GM19035 (cell line): Measurements from ENCODE around the gene ZMAT5.

ENCODE experiments used
- ATAC-seq: cut with Tn5 transposase; IDR thresholded peaks from one replicate; pipeline ENCODE4 v1.9.1; 2021; ENCODE audit not compliant: unreplicated experiment

ZMAT5 gene

DNA sequence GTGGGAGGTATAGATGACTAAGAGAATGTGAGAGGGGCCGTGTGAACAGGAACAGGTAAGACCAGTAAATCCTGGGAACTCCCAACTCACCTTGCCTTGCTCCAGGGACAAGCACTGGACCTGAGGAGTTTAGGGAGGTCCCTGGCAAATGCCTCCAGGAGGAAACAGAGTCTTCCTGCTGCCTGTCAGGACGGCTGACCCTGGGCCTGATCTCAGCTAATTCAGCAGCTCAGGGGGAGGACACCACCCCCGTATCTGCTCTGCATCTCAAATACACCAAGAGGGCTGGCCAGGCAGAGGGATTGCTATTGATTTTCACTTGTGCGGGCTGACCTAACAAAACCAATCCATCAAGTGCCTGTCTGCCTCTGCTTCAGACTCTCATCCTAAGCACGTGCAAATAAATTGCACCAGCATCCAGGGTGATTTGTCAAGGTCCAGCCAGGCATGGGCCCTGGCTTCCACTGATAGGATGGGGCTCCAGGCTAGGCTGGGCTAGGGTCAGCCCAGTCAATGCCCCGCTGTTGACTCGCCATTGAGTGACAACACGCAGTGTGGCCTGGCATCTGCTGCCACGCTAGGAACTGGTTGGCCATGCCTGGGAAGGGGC is 20.7 kb upstream of the ZMAT5 start:
- no peak for ATAC-seq

DNA sequence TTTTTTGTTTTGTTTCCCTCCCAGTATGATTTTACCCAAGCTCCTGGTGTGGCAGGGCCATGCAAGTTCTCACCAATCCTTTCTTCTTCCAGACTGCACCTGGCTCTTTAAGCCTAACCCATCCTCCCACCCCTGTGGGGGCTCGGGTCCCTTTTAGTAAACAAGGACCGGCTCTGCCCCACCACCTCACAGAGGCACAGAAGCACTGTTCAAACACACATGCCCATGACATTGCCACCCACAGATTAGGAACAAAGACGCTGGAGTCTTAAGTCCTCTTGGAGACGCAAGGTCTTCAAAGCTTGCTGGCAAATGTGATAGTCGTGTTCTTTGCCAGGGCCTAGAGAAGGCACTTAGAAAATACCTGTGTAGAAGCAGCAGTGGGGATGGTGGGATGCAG is 19.2 kb upstream of the ZMAT5 start:
- no peak for ATAC-seq

DNA sequence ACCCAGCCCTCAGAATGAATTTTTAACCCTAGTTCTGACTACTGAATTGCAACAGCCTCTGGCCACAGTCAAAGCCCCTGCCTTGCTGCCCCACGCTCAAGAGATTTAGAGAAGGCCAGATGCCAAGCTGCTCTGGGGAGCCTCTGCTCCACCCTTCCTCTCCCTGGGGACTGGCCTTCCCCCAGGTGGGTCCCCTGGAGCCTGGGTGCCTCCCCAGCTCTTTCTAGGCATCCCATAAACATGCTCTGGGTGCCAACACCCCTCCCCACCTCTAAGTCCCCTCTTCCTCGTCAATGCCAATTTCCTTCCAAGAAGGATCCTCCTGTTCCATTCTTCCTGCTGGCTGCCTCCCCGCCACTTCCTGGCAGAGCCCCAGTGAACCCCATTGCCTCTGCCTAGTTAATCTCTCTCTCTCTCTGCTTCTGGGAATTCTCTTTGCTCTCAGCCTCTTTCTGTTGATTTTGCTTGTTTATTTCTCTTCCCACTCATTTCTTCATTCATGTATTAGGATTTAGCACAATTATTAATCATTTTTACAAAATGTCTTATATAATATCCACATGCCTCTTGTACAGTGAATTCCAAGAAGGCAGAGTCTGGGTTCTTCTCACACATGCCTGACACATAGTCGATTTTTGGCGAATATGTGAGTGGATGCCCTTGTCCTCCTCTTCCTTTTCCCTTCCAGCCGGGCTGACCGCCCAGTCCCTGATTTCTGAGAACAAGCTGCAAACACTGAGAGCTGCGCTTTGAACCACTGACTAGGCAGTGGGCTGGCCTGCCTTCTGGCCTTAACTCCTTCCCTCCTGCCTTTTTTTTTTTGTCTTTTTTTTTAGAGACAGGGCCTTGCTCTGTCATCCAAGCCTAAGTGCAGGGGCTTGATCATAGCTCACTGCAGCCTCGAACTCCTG is 17.9 kb upstream of the ZMAT5 start:
- ATAC-seq: no peak

DNA sequence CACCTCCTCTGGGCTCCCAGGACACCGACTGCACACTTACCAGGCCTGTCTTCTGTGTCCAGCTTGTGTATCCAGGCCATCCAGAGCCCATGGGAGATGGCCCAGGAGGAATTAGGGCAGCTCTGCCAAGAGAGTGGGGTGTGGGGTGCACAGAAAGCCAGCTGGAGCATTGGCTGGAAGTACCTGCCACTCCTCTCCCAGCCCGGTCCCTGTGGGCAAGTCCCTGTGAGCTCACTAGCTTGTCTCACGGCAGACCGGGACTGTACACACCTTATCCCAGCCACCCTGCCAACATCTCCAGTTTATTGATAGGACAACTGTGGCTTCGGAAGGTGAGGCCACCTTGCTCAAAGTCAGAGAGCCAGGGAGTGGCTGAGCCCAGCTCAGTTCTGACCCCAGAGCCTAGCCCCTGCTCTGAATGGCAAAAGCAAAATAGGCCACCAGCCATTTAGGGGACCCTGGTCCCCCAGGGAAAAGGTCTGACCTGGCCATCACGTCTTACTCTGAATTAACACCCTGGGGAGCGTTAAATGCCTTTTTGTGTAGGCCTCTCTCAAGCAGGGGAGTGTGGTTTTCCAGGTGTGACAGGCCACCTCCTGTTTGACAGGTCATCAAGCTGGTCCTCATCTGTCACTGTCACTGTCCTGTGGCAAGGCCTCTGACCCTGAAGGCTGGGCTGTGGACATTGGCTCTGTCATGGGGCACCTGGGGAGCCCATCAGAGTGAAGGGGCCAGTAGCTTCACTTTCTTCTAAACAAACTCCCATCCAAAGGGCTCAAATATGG is 15.4 kb upstream of the ZMAT5 start:
- ATAC-seq: no peak

DNA sequence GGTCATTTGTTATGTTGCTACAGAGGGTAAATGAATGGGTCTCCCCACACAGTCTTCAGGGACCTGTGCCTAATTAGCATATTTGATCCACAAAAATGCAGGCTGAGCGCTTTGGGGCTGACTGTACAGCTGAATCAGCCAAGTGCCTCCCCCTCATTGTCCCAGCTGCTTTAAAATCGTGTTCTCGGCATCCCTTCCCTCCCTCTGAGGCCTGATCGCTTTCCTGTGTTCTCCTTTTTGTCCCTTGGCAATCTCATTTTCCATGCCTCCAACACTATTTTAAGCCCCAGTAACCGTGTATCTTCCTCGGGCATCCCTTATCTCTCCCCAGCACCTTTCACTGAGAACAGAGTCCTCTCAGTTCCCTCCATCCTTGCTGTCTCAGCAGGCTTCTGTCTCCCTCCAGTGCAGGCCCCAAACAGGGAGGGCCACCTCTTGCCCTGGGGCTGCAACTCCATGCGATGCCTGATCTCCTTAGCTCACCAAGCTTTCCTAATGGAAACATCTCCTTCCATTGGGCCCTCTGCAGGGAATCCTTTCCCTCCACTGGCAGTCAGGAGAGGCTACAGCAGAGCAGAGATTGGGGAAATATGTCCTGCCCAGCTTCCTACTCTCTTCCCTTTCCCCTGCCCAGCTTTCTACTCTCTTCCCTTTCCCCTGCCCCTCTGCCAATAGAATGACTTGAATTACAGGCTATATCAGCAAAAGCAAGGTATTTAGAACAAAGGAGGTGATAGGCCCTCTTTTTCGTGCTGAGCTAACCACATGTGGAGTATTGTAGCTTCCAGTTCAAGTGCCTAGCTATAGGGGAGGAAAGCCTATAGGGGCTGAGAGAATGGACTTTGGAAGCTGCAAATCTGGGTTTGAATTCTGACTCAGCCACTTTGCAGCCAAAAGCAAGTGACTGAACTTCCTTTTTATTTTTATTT is 14.2 kb upstream of the ZMAT5 start:
- no peak for ATAC-seq

DNA sequence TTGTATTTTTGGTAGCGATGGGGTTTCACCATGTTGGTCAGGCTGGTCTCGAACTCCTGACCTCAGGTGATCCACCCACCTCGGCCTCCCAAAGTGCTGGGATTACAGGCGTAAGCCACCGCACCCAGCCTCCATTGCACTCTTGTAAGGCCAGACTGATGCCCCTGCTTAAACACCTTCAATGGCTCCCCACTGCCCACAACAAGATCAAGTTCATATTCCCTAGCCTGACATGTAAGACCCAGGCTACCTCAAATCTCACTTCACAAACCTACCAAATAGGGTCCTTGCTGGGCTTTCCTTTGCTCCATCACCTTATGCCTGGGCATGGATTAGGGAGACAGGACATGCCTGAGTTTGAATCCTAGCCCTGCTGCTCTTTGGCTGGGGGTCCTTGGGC is 13.4 kb upstream of the ZMAT5 start:
- ATAC-seq: no peak

DNA sequence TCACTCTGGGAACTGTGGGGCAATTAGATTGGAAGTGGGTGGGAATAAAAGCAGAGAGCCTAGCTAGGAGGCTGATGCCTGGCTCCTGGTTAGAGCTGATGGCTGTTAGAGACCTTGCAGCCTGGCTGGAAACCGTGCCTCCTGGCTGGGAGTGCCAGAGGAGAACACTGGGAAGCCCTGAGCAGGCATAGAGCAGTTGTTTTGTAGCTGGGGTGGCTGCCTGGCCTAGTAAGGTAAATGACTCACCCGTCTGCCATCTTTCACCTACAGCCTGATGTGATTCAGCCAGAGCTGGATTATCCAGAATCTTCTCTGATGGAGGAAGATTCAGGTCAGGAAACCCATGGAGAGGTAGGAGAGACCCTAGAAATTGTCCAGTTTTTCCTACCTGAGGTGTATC is 6.4 kb upstream of the ZMAT5 start:
- no peak for ATAC-seq

DNA sequence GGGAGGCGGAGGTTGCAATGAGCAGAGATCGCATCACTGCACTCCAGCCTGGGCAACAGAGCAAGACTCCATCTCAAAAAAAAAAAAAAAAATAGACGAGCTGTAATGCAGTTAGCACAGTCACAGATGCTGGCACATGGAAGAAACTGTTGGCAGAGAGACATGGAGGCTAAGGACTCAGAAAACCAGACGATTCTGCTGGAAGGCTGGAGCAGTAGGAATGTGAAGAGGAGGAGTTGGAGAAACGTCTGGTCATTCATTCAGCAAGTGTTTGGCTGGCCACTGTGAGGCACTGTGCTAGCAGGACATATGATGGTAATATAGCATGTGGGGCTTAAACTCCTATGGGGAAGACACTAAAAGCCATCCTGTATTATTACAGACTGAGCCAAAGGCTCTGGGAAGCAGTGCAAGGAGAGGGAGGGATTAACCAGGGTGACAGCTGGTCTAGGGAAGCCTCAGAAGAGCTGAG is 5.4 kb upstream of the ZMAT5 start:
- no peak for ATAC-seq

DNA sequence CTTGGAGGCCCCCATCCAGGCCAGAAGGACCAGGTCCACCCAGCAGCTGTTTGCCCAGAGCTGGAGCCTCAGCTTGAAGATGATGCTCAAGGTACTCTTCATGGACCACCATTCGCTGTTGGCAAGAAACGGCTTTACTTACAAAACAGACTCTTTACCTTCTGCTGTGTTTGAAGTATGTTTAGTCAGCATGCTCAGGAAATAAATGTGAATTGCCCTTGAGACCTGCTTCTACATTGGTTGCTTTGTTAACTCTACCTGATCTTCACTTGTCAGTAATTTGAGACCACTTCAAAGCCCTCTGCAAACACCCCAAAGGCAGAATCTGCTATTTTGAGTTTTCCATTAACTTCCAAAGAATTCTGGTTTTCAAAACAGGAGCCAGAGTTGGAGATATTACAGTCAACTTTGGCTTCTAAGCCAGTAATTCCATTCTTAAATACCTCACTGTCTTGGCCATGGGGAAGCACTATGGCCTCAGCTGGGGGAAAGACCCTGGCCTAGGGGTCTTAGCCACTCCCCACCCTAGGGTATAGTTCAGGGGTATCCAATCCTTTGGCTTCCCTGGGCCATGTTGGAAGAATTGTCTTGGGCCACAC is 3.0 kb upstream of the ZMAT5 start:
- no peak for ATAC-seq

DNA sequence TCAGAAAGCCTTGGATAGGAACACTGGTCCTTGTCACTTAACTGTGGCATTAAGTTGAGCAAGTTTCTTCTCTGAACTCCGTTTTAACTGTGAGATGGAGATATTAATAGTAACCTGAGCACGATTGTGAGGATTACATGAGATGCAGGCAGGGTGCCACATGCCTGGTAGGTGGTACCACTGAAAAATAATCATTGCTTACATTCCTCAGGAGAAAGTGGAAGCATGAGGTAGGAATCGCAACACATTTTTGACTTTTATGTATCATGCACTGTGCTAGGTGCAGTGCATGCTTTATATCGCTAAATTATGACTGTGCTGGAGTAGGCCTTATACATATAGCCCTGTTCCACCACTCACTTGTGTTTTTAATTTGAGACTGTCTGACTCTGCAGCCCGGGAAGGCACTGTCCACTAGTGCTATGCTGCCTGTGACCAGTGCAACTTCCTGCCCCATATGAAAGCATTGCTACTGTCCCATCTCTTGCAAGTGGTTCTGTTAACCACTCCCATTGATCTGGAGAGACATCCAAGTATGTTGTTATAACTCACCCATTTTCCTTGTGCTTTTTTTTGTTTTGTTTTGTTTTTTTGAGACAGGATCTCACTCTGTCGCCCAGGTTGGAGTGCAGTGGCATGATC is 1.4 kb upstream of the ZMAT5 start:
- no peak for ATAC-seq

DNA sequence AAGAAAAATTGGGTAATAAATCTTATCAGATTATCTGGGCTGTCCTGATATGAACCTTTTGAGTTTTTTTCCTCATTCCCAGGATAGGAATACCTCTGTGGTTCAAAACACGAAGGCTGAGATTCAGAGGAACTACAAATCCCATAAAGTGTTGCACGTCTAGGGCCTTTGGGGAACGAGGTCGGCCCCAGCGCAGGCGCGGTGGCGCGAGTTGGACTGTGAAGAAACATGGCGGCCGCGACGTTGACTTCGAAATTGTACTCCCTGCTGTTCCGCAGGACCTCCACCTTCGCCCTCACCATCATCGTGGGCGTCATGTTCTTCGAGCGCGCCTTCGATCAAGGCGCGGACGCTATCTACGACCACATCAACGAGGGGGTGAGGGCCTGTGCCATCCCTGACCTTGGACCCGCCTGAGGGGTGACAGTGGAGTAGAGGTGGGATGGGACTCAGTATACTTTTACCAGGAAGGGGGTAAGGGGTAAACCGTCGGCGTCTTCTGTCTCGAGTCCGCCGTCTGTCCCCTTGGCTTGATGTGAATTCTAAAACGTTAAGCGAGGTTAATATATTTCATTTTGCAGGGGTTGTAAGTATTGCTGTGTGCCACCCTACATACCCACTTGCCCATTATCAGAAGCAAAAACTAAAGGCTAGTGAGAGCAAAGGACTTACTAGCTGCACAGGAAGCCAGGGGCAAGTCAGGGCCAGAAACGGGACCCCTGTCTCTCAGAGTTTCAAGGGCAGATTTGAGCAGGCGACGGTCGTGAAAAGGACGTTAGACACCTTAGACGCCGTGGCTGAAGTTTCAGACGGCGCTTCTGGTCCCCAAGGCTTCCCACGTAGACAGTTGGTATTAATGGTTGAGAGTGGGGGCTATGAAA is 604 bp upstream of the ZMAT5 start, which contains the start of gene UQCR10:
Gene UQCR10 (plus strand): TSS at position 199 of the 881 bp plus-strand sequence. CDS start 30 bp downstream, at position 229.
- peak; percentile 77 for ATAC-seq

DNA sequence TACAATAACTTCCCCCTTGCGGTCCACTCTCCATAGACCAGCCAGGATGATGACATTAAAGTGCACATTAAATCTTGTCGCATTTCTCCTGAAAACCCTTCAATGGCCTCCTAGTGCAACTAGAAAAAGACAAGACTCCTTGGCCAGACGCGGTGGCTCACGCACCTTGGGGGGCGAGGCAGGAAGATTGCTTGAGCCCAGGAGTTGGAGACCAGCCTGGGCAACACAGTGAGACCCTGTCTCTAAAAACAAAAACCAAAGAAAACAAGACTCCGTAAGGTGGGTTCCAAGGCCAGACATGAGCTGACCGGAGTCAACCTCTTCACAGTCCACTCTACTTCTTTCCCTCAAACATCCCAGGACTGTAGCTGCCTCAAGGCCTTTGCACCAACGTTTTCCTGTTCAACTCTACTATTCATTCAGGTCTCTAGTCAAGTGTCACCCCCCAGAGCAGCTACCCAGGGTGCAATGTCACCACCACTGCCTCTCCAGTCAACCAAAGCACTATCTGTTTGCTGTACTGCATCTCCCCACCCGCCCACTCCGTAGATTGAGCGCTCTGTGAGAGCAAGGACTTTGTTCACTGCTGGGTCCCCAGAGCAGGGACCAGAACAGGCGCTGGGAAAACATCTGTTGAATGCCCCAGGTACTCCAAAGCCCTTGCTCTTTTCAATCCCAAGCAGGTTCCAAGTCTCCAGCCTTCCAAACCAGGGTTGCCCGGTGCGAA is 739 bp downstream of the ZMAT5 start:
- ATAC-seq: peak; percentile 6

DNA sequence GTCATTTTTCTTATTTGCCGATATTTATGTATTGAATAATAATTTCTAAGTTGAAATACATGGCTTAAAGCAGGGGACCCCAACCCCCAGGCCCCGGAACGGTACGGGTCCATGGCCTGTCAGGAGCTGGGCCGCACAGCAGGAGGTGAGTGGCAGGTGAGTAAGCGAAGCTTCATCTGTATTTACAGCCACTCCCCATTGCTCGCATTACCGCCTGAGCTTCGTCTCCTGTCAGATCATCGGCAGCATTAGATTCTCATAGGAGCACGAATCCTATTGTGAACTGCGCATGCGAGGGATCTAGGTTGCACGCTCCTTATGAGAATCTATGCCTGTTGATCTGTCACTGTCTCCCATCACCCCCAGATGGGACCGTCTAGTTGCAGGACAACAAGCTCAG is 4.5 kb downstream of the ZMAT5 start:
- ATAC-seq: no peak

DNA sequence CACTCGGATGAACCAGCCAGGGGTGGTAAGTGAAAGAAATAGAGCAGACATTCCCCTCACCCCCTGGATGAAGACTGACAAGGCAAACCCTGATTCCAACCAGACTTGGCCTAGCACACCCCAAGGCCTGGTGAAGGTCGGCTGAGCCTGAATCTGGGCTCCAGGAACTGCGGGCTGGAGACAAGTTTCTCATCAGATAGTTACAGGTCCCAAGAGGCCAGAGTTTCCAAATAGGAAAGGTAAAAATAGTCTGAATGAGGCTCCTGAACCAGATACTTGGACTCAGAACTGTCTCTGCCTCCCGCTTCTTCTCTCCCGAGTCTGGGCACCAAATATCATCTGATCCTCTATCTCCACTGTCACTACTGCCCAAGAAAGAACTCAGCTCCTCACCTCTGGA is 7.8 kb downstream of the ZMAT5 start:
- no peak for ATAC-seq

DNA sequence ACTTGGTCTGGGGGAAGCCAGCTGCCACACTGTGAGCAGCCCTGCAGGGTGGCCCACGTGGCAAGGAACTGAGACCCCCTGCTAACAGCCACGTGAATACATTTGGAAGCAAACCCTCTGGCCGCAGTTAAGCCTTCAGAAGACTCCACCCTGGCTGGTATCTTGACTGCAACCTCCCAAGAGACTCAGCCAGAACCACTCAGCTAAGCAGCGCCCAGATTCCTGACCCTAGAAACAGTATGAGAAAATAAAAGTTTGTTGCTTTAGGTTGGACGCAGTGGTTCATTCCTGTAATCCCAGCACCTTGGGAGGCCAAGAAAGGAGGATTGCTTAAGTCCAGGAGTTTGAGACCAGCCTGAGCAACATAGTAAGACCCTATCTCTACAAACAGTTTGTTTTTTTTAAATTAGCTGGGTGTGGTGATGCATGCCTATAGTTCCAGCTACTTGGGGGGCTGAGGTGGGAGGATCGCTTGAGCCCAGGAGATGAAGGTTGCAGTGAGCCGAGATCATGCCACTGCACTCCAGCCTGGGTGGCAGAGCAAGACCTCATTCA is 8.7 kb downstream of the ZMAT5 start:
- ATAC-seq: no peak

DNA sequence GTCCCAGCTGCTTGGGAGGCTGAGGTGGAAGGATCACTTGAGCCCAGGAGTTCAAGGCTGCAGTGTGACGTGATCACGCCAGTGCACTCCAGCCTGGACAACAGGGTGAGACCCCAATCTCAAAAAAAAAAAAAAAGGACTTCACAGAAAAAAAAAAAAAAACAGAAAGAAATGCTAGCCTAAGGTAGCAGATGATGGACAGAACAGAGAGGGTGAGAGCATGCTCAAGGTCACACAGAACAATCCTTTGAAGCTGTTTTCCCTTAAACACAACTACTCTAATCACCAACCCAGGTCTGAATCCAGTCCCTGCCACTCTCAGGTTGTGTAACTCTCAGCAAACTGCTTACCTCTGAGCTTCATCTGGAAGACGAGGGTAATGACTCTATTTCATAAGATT is 9.7 kb downstream of the ZMAT5 start:
- no peak for ATAC-seq

DNA sequence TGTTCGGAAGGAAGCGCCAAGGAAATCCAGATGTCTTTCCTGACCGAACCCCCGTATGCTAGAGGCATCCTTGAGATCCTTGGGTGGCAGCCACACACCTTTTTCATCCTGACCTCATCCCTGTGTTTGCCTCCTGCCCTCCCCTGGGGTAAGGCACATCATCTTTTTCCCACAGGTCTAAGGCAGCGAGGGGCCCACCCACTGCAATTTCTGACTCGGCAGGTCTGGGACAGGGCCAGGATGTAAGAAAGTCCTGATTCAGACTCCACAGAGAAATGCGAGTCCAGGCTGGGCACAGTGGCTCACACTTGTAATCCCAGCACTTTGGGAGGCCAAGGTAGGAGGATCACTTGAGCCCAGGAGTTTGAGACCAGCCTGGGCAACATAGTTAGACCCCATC is 10.5 kb downstream of the ZMAT5 start:
- no peak for ATAC-seq

DNA sequence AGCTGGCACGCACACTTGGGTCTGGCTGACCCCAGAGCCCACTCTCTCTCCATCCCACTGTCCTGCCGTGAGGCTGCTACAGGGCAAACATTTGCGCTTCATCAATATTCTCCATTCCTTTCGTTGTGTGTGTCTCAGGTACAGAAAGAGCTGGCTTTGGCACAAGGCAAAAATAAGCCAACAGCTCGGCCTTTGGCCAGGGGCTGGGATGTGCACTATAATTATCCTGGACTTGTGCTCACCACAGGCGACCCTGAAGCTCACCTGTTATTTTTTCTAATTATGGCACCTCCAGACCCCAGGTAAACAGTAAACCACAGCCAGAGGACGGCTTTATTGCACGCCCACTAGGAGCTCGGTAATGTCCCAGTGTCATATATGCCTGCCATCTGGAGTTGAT is 10.9 kb downstream of the ZMAT5 start:
- ATAC-seq: no peak
